Esophagus squamous epithelium (tissue), 5 donors: Measurements from ENCODE around the gene SULT2B1. TPM values are rescaled to one million over a fixed set of nuclear protein-coding genes. Genes with fewer than 3 reads are reported as not detected.

ENCODE experiments used
- DNase-seq: peaks from one replicate; lab custom pipeline; 2025; lab: John Stamatoyannopoulos, UW
- H3K27ac ChIP-seq, 4 donors: fragments of 200-600 bp; sonication (generic); one replicate each; pipeline ENCODE4 v1.5.1; 2016 to 2019; ENCODE audit warnings: mild to moderate bottlenecking in 1 of 4
- H3K27me3 ChIP-seq, 4 donors: fragments of 200-600 bp; sonication (generic); 1 replicate in 3 of 4; 2 replicates in 1 of 4; pipeline versions ENCODE4 v1.5.1 to v1.6.0; 2017 to 2021; ENCODE audit warnings: antibody characterized with exemption in 1 of 4
- H3K36me3 ChIP-seq, 3 donors: fragments of 200-600 bp; sonication (generic); one replicate each; pipeline ENCODE4 v1.5.1; 2016 to 2019
- H3K4me1 ChIP-seq, 3 donors: fragments of 200-600 bp; sonication (generic); one replicate each; pipeline ENCODE4 v1.5.1; 2017 to 2019
- H3K4me3 ChIP-seq, 4 donors: fragments of 200-600 bp; sonication (generic); 1 replicate in 3 of 4; 2 replicates in 1 of 4; pipeline ENCODE4 v1.5.1; 2016 to 2019; ENCODE audit warnings: mild to moderate bottlenecking in 2 of 4, moderate library complexity in 1 of 4
- H3K9me3 ChIP-seq, 3 donors: fragments of 200-600 bp; sonication (generic); one replicate each; pipeline ENCODE4 v1.5.1; 2016 to 2019
- CTCF ChIP-seq, 6 experiments: fragments of 450-650 bp in 4 of 6; fragments of 200-600 bp in 2 of 6; sonication (generic) in 2 of 6; IDR thresholded peaks; one replicate each; pipeline ENCODE4 v1.5.1; 2016 to 2019; ENCODE audit warnings: antibody characterized with exemption in 6 of 6, mild to moderate bottlenecking in 4 of 6, moderate library complexity in 4 of 6
- POLR2A ChIP-seq, 4 donors: fragments of 450-650 bp; IDR thresholded peaks; one replicate each; pipeline ENCODE4 v1.6.1; 2017; ENCODE audit warnings: antibody characterized with exemption in 4 of 4, mild to moderate bottlenecking in 4 of 4, moderate library complexity in 3 of 4
- WGBS, 2 donors: methylation state at CpG; one replicate each; pipeline ENCODE4 v1.1.5; 2018; 5-methylcytosine and 5-hydroxymethylcytosine counted together
- intact Hi-C: fragments of 100-400 bp; cut with DNase I; formaldehyde crosslinking; loops from one replicate; pipeline ENCODE4 v1.15.0; 2022
- total RNA-seq, 4 donors: library from RNA; depleted of rRNA; stranded (reverse); fragments of >200 nt; gene quantifications; one replicate each; pipeline ENCODE4 v1.1.0, GENCODE V29; 2016
- donor health status: DM: yes; HTN: yes; CAD: no.

The SULT2B1 gene
- total RNA-seq, 4 donors from 2014 or later = 84.8 to 253 (median 150) TPM

- H3K4me1 ChIP-seq = peaks cover 12 to 34% (median 15%) of the 10 kb centered on the region in 3 donors
- no peak for TF ChIP-seq CTCF (IDR thresholded peaks at IDR 0.05)
- TF ChIP-seq POLR2A (IDR thresholded peaks at IDR 0.05) = no peak
- no peaks in the 10 kb centered on the region for H3K9me3 ChIP-seq
- WGBS, 2 donors = 82 to 86% methylated on average over 8 to 22 of the region's 32 CpGs
- DNase-seq = no peak
- H3K27ac ChIP-seq = no peak overlapping the region
- peaks cover 5 to 48% (median 11%) of the 10 kb centered on the region in 4 donors for H3K27me3 ChIP-seq
- no peaks in the 10 kb centered on the region for H3K36me3 ChIP-seq
- H3K4me3 ChIP-seq = no peak overlapping the region
- intact Hi-C loops = loop anchor here (2.0 kb wide), 1 partner anchor 80 kb away; no protein-coding TSS in a partner anchor
Observed at GRCh38 chr19:48508729-48509411, 43.1 kb upstream of the SULT2B1 start.

- H3K4me3 ChIP-seq = no peak overlapping the region
- no peak overlapping the region for H3K27ac ChIP-seq
- no peak for TF ChIP-seq POLR2A (IDR thresholded peaks at IDR 0.05)
- intact Hi-C loops = loop anchor here (2.0 kb wide), 1 partner anchor 79 kb away; no protein-coding TSS in a partner anchor
- WGBS, 2 donors = 73 to 91% methylated on average over 8 to 9 of the region's 12 CpGs
- no peak for DNase-seq
- H3K27me3 ChIP-seq = peaks cover 5 to 52% (median 11%) of the 10 kb centered on the region in 4 donors
- peaks cover 14 to 36% (median 17%) of the 10 kb centered on the region in 3 donors for H3K4me1 ChIP-seq
- H3K9me3 ChIP-seq = no peaks in the 10 kb centered on the region
- no peaks in the 10 kb centered on the region for H3K36me3 ChIP-seq
Observed at GRCh38 chr19:48509467-48510194, 42.3 kb upstream of the SULT2B1 start.

GRCh38 chr19:48510421-48511268 is 41.3 kb upstream of the SULT2B1 start:
- intact Hi-C loops = no loop called here
- H3K4me1 ChIP-seq = peaks cover 14 to 36% (median 17%) of the 10 kb centered on the region in 3 donors

GRCh38 chr19:48511321-48511731 is 40.6 kb upstream of the SULT2B1 start:
- peaks cover 5 to 52% (median 11%) of the 10 kb centered on the region in 4 donors for H3K27me3 ChIP-seq
- peaks cover 14 to 38% (median 17%) of the 10 kb centered on the region in 3 donors for H3K4me1 ChIP-seq
- H3K36me3 ChIP-seq = no peaks in the 10 kb centered on the region
- no peak for DNase-seq
- intact Hi-C loops = no loop called here
- no peak for TF ChIP-seq POLR2A (IDR thresholded peaks at IDR 0.05)
- TF ChIP-seq CTCF (IDR thresholded peaks at IDR 0.05) = no peak
- H3K4me3 ChIP-seq = peak overlapping the region; percentile 1 to 52 (median 17)
- WGBS, 2 donors = 0% methylated on average over 12 of the region's 32 CpGs; no CpG with 5 or more reads in 1 of the 2 donors
- H3K9me3 ChIP-seq = no peaks in the 10 kb centered on the region
- no peak overlapping the region for H3K27ac ChIP-seq

More at GRCh38 chr19:48510421-48511268, 41.3 kb upstream of the SULT2B1 start:
- Histone ChIP-seq H3K27ac (no peak overlapping the region), H3K4me3 (peak overlapping the region in 3 of 4 donors; percentile 12 to 52 (median 22)), H3K36me3 (no peaks in the 10 kb centered on the region), H3K9me3 (no peaks in the 10 kb centered on the region), H3K27me3 (peaks cover 5 to 52% (median 11%) of the 10 kb centered on the region in 4 donors)
- TF ChIP-seq CTCF (IDR thresholded peaks at IDR 0.05) = no peak
- no peak for TF ChIP-seq POLR2A (IDR thresholded peaks at IDR 0.05)
- DNase-seq = no peak
- 3 to 12% methylated on average over 12 to 15 of the region's 24 CpGs for WGBS, 2 donors
